Stomach (tissue), 4 donors: Measurements from ENCODE around the gene CEBPE.

Experiments
- CTCF ChIP-seq, 7 experiments: fragments of 450-650 bp in 4 of 7; fragments of 200-600 bp in 3 of 7; sonication (generic) in 3 of 7; IDR thresholded peaks; one replicate each; pipeline ENCODE4 v1.5.1; 2016 to 2019; ENCODE audit warnings: antibody characterized with exemption in 7 of 7, control low read depth in 2 of 7, mild to moderate bottlenecking in 1 of 7
- POLR2A ChIP-seq, 4 donors: fragments of 450-650 bp; IDR thresholded peaks; one replicate each; pipeline ENCODE4 v1.6.1; 2016; ENCODE audit warnings: antibody characterized with exemption in 4 of 4, control low read depth in 2 of 4, mild to moderate bottlenecking in 1 of 4, moderate library complexity in 1 of 4

- TF ChIP-seq POLR2A (IDR thresholded peaks at IDR 0.05) (no peak), CTCF (IDR thresholded peaks at IDR 0.05) (no peak)
Measured at GRCh38 chr14:23146351-23146910, 27.4 kb upstream of the CEBPE start.
